ENCODE data around the gene ZDHHC18.

DNA sequence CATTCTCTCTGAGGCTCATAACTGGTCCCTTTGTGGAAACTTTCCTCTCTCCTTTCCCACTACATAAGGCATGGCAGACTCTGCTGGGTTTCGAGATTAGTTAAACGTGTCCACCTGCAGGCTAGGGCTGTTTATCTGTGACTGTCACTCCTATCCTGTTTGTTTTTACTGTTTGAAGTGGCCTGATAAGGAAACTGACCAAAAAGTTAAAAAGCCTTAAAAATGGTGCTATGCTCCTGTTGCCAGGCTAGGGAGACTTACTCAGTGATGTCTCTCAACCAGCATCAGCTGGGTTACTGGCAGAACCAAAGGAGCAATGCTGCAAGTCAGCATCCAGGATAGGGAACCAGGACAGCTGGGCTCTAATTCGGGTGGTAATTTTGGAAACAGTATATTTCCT, 34.9 kb upstream of the ZDHHC18 start:
- TF ChIP-seq CTCF (IDR thresholded peaks at IDR 0.05) (no peak), EZH2 (IDR thresholded peaks at IDR 0.05) (no peak), EZH2phosphoT487 (IDR thresholded peaks at IDR 0.05) (no peak)
